ENCODE data around the gene RNF14. TPM values are rescaled to one million over a fixed set of nuclear protein-coding genes. Genes with fewer than 3 reads are reported as not detected.

The RNF14 gene
- total and polyA plus RNA-seq, 4 donors = 22.9 to 50.6 (median 32.5) TPM

- peak overlapping the region; percentile 59 to 97 for H3K27ac ChIP-seq (ENCODE audit: low read depth in 1 of 2, low read length in 2 of 2)
- no peaks in the 10 kb centered on the region for H3K27me3 ChIP-seq (ENCODE audit: control insufficient read depth in 4 of 4, insufficient read depth in 4 of 4, low read length in 3 of 4)
- no peaks in the 10 kb centered on the region for H3K36me3 ChIP-seq (ENCODE audit: control insufficient read depth in 4 of 4, insufficient read depth in 3 of 4, low read depth in 1 of 4, low read length in 3 of 4)
- DNase-seq (ENCODE audit: low spot score) = no peak
- WGBS = 45% methylated on average over 7 of the region's 7 CpGs
- H3K4me1 ChIP-seq (ENCODE audit: control insufficient read depth in 4 of 4, insufficient read depth in 4 of 4, low read length in 3 of 4) = peaks cover 3 to 29% (median 14%) of the 10 kb centered on the region in 4 donors
- H3K9ac ChIP-seq (ENCODE audit: low read depth in 1 of 2, low read length in 2 of 2) = no peak overlapping the region
- H3K4me3 ChIP-seq (ENCODE audit: low read depth in 1 of 3, low read length in 3 of 3) = no peak overlapping the region
- TF ChIP-seq YY1 (IDR thresholded peaks at IDR 0.05) (no peak), EGR1 (IDR thresholded peaks at IDR 0.05; ENCODE audit: low read depth in 2 of 2) (no peak), TAF1 (conservative IDR thresholded peaks at IDR 0.05) (no peak), FOXA2 (IDR thresholded peaks at IDR 0.05) (no peak), JUND (IDR thresholded peaks at IDR 0.05) (peak in 1 of 2 donors; percentile 57), SP1 (IDR thresholded peaks at IDR 0.05) (no peak), HNF4G (IDR thresholded peaks at IDR 0.05) (no peak), NR2F2 (IDR thresholded peaks at IDR 0.05) (no peak), REST (IDR thresholded peaks at IDR 0.05) (no peak), FOXA1 (IDR thresholded peaks at IDR 0.05) (no peak), RAD21 (IDR thresholded peaks at IDR 0.05) (peak; percentile 73 to 76), HNF4A (conservative IDR thresholded peaks at IDR 0.05) (no peak), RXRA (IDR thresholded peaks at IDR 0.05) (no peak), GABPA (IDR thresholded peaks at IDR 0.05 in 1 of 2, conservative IDR thresholded peaks at IDR 0.05 in 1 of 2) (no peak)
- TF ChIP-seq, protein P1, sequence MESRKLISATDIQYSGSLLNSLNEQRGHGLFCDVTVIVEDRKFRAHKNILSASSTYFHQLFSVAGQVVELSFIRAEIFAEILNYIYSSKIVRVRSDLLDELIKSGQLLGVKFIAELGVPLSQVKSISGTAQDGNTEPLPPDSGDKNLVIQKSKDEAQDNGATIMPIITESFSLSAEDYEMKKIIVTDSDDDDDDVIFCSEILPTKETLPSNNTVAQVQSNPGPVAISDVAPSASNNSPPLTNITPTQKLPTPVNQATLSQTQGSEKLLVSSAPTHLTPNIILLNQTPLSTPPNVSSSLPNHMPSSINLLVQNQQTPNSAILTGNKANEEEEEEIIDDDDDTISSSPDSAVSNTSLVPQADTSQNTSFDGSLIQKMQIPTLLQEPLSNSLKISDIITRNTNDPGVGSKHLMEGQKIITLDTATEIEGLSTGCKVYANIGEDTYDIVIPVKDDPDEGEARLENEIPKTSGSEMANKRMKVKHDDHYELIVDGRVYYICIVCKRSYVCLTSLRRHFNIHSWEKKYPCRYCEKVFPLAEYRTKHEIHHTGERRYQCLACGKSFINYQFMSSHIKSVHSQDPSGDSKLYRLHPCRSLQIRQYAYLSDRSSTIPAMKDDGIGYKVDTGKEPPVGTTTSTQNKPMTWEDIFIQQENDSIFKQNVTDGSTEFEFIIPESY (IDR thresholded peaks at IDR 0.05) = no peak
- TF ChIP-seq, protein P2, sequence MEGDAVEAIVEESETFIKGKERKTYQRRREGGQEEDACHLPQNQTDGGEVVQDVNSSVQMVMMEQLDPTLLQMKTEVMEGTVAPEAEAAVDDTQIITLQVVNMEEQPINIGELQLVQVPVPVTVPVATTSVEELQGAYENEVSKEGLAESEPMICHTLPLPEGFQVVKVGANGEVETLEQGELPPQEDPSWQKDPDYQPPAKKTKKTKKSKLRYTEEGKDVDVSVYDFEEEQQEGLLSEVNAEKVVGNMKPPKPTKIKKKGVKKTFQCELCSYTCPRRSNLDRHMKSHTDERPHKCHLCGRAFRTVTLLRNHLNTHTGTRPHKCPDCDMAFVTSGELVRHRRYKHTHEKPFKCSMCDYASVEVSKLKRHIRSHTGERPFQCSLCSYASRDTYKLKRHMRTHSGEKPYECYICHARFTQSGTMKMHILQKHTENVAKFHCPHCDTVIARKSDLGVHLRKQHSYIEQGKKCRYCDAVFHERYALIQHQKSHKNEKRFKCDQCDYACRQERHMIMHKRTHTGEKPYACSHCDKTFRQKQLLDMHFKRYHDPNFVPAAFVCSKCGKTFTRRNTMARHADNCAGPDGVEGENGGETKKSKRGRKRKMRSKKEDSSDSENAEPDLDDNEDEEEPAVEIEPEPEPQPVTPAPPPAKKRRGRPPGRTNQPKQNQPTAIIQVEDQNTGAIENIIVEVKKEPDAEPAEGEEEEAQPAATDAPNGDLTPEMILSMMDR (IDR thresholded peaks at IDR 0.05; ENCODE audit: low read depth, low read length, missing input control) = peak; percentile 55
- TF ChIP-seq, protein P3, sequence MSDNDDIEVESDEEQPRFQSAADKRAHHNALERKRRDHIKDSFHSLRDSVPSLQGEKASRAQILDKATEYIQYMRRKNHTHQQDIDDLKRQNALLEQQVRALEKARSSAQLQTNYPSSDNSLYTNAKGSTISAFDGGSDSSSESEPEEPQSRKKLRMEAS (IDR thresholded peaks at IDR 0.05) = no peak
- TF ChIP-seq, protein P4, sequence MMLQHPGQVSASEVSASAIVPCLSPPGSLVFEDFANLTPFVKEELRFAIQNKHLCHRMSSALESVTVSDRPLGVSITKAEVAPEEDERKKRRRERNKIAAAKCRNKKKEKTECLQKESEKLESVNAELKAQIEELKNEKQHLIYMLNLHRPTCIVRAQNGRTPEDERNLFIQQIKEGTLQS (IDR thresholded peaks at IDR 0.05) = no peak
- no peaks in the 10 kb centered on the region for H3K9me3 ChIP-seq (ENCODE audit: control insufficient read depth in 4 of 4, low read length in 3 of 4)
Observed at GRCh38 chr5:142014911-142015584, 46.1 kb downstream of the RNF14 start.

Data from liver (tissue), 9 donors.